GM21786 (cell line): ENCODE measurements around the gene NELFE.
A peak's percentile ranks its signal among the peaks of the same experiment; 100 is the strongest.
"Not testable (repeated sequence)": the region's sequence is repeated elsewhere in the genome, so short reads cannot be mapped to it uniquely, and the experiment has no call there.

ENCODE experiments used
- ATAC-seq: cut with Tn5 transposase; IDR thresholded peaks from one replicate; pipeline ENCODE4 v1.9.1; 2021; ENCODE audit not compliant: unreplicated experiment

NELFE gene

DNA sequence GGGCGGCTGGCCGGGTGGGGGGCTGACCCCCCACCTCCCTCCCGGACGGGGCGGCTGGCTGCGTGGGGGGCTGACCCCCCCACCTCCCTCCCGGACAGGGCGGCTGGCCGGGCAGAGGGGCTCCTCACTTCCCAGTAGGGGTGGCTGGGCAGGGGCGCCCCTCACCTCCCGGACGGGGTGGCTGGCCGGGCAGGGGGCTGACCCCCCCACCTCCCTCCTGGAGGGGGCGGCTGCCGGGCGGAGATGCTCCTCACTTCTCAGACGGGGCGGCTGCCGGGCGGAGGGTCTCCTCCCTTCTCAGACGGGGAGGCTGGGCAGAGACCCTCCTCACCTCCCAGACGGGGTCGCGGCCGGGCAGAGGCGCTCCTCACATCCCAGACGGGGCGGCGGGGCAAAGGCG lies 17.3 kb upstream of the NELFE start:
- ATAC-seq: not testable (repeated sequence)

DNA sequence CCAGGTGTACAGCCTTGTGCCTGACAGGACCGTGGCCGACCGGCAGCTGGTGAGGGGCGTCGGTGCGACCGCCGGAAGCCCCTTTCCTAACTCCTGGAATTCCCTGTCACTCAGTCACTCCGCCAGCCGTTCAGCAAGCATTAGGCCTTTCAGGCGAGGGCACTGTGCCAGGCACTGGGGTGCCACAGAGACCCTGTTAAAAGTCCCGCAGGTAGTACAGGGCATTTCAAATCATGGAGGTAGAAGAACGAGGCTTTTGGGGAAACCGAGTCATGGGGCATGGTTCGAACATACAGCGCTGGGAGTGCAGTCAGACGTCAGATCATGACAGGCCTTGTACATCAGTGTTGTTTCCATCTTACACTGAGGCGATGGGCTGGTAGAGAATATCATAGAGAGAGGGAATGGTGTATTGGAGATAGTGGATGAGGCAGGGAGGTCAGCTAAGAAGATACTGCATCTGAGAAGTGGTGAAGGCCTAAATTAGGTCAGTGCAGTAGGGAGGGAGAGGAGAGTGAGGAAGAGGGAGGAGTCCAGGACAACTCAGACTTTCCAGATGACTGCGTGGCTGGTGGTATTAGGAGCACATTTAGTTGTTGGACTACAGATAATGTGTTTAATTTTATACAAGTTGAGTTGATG lies 14.1 kb upstream of the NELFE start:
- ATAC-seq: no peak

DNA sequence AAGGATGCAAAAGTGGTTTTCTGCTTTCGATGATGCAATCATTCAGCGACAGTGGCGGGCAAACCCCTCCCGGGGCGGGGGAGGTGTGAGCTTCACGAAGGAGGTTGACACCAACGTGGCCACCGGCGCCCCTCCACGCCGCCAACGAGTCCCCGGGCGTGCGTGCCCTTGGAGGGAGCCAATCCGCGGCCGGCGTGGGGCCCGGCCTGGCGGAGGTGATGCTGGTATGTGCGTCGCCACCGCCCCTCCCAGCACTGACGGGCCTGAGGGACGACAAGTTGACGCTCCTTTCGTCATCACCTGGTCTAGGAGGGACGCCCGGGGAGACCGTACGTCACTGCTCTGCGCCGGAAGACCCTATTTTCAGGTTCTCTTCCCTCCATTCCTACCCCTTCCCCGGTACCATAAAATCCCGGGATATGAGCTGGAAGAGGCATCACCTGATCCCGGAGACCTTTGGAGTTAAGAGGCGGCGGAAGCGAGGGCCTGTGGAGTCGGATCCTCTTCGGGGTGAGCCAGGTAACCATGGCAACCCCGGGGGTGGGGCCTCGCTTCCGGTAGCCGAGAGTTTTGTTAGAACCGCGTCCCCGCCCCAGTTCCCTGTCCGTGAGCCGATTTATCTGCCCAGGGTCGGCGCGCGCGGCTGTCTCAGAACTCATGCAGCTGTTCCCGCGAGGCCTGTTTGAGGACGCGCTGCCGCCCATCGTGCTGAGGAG lies 13.4 kb upstream of the NELFE start, which contains the start of gene DXO:
DXO (minus strand) TSS at position 146 of the 716 bp plus-strand sequence. CDS start 463 bp downstream, outside the sequence.
- peak; percentile 86 for ATAC-seq

DNA sequence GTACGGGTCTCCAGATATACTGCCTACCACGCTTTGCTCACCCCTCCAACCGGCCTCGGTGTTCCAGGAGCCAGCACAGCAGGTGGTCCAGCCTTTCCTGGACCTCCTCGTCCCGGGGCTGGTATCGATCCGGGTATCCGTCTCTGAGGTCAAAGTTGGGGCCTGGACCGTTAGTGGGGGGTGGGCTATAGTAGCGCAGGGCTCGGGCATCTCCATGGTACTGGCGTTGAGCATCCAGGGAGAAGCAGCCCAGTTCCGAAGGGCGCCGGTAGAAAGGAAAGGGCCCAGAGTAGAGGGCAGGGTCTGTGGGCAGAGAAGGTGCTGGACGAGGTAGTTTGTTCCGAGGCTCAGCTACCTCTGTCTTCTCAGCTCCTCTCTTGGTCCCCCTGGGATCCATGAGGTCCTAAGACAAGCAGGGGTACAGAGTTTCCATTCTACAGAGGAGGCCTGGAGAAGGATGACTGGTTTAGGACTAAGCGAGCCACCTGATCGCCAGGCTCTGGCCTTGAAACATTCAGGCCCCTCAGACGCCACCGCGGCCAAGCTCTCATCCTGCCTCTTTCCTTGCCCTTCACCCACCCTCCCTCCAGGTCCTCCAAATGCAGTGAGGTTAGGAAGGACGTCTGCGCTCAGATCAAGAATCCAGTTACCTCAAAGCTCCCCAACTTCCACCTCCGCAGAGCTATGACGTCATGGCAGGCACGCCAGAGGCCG lies 12.7 kb upstream of the NELFE start:
- peak; percentile 3 for ATAC-seq

DNA sequence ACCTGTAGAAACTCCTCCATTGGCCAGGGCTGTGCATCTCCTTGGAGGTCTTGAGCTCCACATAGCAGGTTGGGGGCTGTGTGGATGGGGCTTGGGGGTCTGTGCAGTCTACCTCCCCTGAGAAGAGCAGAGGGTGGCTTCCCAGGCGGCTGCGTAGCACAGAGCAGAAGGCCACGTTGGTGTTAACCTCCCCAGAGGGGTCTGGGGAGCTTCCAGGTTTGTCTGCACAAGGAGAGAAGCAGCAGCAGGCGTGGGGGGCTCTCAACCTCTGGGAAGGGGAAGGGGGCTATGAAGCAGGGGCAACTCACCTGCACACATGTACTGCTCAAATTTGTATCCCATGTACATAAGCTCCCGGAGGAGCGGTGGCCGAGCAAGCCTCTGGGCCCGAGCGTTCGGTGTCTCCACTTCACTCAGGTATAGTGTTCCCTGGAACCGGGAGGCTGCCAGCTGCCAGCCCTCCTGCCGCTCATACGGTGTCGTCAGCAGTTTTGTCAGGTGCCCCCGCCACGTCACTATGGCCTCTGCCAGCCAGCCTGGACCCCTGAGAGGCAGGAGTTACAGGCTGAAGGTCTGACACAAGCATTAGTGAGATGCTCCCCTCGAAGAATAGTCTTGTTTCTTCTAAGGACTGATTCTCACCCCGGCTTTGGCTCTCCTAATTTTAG lies 12.0 kb upstream of the NELFE start:
- ATAC-seq: no peak

DNA sequence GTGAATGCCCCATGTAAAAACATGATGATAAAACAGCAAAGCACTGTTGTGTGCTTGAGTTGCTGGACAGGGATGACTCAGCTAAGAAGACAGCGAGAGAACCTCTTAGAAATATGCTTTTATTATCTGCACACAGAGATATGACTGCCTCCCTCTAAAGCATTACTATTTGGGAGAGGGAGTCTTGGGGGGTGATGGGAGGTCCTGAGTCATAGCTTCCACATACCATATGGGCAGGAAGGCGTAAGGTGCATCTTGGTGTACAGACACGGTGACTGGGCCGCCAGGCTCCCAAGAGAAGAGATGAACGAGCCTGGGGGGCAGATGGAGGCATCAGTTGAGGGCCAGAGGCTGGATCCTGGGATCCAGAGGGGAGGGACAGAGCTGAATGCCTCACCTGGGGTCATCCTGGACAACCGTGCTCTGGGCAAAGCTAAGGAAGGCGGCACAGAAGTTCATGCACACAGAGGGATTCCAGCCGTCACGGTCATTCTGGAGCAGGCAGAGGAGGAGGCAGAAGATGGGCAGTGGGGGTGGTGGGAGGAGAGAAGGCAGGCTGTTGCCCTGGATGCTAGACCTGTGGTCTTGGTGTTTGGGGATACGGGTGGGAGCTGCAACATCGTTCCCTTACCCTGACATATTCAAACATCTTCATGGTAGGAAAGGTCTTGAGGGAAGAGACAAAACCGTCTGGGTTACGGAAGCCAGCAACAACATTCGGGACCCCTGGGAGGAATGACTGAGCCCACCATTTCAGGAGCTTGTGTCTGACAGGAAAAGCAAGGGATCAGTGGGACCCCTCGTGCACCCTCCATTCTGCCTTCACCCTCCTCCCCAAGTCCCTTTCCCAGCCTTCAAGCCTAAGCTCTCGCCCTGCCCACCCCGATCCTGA lies 11.2 kb upstream of the NELFE start:
- no peak for ATAC-seq

DNA sequence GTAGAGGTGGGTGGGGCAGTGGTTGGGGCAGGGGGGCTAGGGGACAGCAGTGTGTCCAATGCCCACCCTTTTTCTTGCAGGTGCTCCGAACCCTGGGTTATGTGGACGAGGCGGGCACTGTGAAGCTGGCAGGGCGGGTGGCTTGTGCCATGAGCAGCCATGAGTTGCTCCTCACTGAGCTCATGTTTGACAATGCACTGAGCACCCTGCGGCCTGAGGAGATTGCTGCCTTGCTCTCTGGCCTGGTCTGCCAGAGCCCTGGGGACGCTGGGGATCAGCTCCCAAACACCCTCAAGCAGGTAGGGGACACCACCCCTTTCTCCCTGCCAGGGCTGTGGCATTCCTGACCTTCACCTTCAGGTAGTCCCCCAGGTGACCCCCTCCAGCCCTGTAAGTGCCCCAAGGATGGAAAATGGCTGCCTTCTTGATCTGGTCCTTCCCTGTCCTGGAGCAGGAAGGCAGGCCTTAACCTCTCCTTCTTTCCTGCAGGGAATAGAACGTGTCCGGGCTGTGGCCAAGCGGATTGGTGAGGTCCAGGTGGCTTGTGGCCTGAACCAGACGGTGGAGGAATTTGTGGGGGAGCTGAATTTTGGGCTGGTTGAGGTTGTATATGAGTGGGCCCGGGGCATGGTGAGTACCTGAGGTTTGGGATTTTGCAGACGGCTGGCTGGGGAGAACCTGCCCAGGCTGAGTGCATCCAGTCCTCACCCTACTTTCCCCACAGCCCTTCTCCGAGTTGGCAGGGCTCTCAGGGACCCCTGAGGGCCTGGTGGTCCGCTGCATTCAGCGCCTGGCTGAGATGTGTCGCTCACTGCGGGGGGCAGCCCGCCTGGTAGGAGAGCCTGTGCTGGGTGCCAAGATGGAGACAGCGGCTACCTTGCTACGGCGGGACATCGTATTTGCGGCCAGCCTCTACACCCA lies 10.3 kb upstream of the NELFE start:
- no peak for ATAC-seq

DNA sequence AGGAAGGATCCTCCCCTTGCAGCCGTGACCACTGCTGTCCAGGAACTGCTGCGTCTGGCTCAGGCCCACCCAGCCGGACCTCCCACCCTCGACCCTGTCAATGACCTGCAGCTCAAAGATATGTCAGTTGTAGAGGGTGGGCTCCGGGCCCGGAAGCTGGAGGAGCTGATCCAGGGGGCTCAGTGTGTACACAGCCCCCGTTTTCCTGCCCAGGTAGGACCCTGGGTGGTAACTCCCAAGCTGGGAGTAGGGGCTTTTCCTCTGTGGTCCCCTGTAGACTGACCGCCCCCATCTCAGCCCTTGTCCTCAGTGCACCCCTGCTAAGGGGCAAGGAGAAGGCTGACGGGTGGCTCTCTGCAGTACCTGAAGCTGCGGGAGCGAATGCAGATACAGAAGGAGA lies 9.6 kb upstream of the NELFE start:
- ATAC-seq: no peak

DNA sequence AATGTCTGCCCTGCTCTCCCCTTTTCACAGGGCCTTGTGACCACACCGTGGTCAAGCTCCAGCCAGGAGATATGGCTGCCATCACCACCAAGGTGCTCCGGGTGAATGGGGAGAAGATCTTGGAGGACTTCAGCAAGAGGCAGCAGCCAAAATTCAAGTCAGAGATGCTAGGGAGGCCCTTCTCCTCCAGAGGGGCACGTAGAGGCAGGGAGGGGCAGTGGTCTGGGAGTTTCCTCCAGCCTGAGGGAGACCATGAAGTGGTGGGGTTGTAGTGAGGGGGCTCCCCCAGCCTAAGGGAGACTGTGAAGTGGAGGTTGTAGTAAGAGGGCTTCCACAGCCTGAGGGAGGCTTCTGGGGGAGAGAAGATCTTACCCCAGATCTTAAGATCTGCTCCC lies 9.2 kb upstream of the NELFE start:
- no peak for ATAC-seq

DNA sequence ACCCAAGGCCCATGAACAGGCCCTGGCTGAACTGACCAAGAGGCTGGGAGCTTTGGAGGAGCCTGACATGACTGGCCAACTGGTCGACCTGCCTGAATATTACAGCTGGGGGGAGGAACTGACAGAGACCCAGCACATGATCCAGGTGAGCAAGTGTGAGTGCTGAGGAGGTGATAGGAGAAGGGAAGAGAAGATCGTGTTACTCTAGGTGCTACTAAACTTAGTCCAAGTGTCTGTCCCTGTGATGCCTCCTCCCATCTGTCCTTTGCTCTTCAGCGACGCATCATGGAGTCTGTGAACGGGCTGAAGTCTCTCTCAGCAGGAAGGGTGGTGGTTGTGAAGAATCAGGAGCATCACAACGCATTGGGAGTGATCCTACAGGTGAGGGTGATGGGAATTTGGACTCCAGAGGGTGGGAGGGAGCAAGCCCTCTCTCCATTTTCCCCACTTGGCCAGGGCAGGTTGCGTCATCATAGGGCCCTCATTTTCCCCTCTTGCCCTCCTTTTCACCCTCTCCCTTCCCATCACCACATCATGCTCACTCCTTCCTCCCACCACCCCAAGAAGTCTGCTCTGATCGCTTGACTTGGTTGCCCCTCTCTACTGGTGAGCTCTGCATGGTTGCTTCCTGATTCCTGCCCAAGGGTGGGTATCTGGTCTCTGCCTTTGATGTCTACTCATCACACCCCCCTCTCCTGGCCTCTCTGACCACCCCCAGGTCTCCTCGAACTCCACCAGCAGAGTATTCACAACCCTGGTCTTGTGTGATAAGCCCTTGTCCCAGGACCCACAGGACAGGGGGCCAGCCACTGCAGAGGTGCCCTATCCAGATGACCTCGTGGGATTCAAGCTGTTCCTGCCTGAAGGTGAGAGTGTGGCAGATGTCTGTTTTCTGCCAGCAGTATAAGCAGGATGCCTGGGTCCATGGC lies 8.5 kb upstream of the NELFE start:
- ATAC-seq: no peak

DNA sequence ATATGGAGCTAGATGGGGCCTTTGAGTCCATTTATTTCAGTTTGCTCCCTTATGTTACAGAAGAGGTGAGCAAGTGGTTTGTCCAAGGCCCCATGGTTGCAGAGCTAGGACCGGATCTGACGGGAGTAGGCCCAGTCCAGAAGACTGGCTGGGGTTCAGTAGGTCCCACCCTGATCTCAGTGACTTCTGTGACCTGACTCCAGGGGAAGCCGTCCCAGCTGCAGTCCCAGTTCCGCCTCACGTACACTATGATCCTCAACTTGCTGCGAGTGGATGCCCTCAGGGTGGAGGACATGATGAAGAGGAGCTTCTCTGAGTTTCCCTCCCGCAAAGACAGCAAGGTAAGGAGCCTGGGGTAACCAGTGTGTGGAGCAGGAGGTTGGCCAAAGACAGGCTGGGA lies 7.7 kb upstream of the NELFE start:
- ATAC-seq: no peak

DNA sequence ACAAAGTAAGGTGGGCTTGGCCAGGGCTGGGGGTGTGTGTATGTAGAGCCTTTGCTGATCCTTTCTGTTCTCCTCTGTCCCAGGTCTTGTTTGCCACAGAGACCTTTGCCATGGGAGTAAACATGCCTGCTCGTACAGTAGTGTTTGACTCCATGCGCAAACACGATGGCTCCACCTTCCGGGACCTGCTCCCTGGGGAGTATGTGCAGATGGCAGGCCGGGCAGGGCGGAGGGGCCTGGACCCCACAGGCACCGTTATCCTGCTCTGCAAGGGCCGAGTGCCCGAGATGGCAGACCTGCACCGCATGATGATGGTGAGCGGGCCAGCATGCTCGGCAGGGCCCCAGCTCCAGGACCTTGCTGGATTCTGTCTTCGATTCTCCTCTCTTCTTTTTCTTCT lies 6.9 kb upstream of the NELFE start:
- no peak for ATAC-seq

DNA sequence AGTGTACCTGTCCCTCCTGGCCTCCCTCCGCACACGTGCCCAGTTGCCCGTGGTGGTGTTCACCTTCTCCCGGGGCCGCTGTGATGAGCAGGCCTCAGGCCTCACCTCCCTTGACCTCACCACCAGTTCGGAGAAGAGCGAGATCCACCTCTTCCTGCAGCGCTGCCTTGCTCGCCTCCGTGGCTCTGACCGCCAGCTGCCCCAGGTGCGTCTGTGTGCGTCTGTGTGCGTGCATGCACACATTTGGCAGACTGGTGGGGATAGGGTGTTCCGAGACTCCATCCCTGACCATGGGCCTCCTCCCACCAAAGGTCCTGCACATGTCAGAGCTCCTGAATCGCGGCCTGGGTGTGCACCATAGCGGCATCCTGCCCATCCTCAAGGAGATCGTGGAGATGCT lies 5.2 kb upstream of the NELFE start:
- ATAC-seq: no peak

DNA sequence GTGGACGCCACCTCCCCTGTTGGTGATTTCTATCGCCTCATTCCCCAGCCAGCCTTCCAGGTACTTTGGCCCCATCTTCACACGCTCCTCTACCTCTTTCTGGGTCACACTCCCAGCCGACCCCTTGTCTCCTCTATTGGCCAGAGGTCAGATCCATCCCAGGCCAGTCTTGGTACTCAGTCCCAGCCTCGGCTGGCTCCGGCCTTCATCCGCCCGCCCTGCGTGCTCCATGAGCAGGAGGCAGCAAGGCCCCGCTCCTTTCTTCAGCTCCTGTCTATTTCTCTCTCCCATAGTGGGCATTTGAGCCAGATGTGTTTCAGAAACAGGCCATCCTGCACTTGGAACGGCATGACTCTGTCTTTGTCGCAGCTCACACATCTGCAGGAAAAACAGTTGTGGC lies 2.8 kb upstream of the NELFE start:
- no peak for ATAC-seq

DNA sequence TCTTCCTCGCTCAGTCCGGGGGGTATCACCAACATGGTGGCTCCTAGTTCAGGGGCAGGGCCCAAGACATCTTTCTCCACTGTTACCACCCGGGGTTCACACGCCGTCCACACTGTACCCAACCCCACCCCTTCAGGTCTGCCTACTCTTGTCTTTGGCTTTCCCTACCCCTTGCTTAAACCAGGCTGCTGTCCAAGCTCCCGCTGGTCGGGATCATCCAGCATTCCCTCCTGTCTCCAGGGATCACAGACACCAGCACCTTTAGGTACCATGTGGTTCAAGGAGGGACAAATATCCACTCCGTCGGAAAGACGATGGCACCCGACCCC lies 395 bp downstream of the NELFE start:
- ATAC-seq: no peak

DNA sequence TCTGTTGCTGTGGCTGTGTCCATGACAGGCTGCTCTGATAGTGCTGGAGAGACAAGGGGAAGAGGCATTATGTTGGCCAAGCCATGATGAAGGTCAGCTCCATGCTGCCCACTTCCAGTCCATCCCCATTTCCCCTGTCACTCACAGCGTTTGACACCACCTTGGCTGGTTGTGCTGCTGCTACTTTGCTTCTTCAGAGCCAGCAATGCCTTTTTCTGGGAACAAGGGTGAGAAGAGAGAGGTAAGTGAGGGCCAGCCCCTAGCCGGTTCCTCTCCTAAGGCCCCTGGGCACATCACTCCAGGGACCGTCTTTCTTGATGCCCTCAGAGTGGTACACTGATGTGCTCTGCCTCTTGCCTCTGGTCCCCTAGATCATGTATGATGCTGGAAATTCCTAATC lies 2.0 kb downstream of the NELFE start:
- ATAC-seq: no peak

DNA sequence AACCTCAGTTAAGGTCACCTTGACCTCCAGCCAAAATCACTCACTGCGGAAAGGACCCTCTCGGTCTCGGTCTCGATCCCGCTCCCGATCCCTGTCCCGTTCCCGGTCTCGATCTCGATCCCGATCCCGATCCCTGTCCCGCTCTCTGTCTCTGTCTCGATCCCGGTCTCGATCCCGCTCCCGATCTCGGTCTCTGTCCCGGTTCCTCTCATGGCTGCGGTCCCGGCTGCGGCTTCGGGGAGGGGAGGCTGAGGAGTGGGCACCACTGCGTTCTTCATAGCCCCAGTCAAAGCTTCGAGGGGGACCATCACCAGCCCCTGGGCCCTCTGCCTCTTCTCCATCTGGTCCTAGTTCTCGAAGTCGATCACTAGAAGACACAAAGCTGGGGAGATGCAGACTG lies 4.3 kb downstream of the NELFE start:
- no peak for ATAC-seq

DNA sequence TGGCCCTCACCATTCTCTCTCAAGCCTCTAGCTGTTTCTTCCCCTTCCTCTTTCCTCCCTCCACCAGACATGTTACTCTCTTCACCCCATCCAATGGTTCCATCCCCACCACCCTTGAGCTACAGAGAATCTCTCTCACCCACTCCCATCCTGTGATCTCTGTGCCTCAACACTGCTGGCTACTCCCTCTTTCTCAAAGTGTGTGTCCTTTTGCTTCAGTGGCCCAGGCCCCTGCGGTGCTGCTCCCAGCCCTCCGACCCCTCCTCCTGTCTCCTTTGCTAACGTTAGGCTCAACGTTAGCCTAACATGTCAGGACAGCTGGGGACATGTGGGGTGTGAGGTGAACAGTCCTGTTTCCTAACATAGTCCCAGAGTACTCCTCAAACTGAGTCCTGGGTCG lies 5.9 kb downstream of the NELFE start:
- ATAC-seq: no peak
